ENCODE measurements around the gene CEP290.
"Not testable (repeated sequence)": the region's sequence is repeated elsewhere in the genome, so short reads cannot be mapped to it uniquely, and the experiment has no call there.

CEP290 gene

GRCh38 chr12:88141425-88141773 is 489 bp downstream of the CEP290 start:
- DNase-seq (ENCODE audit: low spot score), result no peak

- not testable (repeated sequence) for DNase-seq (ENCODE audit: low spot score)
Measured at GRCh38 chr12:88139711-88140110, 2.2 kb downstream of the CEP290 start.

GRCh38 chr12:88133181-88133580 is 8.7 kb downstream of the CEP290 start:
- DNase-seq (ENCODE audit: low spot score), result not testable (repeated sequence)

- DNase-seq (ENCODE audit: low spot score), result no peak
Measured at GRCh38 chr12:88132392-88132791, 9.5 kb downstream of the CEP290 start.

- DNase-seq (ENCODE audit: low spot score), result no peak
Measured at GRCh38 chr12:88127855-88128254, 14.0 kb downstream of the CEP290 start.

- no peak for DNase-seq (ENCODE audit: low spot score)
Measured at GRCh38 chr12:88127099-88127498, 14.8 kb downstream of the CEP290 start.

GRCh38 chr12:88122666-88123065 is 19.2 kb downstream of the CEP290 start:
- DNase-seq (ENCODE audit: low spot score), result no peak

GRCh38 chr12:88113871-88114270 is 28.0 kb downstream of the CEP290 start:
- no peak for DNase-seq (ENCODE audit: low spot score)

GRCh38 chr12:88111074-88111652 is 30.7 kb downstream of the CEP290 start:
- peak; percentile 8 for DNase-seq (ENCODE audit: low spot score)

- no peak for DNase-seq (ENCODE audit: low spot score)
Measured at GRCh38 chr12:88108021-88108420, 33.9 kb downstream of the CEP290 start.

- no peak for DNase-seq (ENCODE audit: low spot score)
Measured at GRCh38 chr12:88093573-88093972, 48.3 kb downstream of the CEP290 start.

- no peak for DNase-seq (ENCODE audit: low spot score)
Measured at GRCh38 chr12:88092771-88093170, 49.1 kb downstream of the CEP290 start.

GRCh38 chr12:88084210-88084609 is 57.7 kb downstream of the CEP290 start:
- no peak for DNase-seq (ENCODE audit: low spot score)

- DNase-seq (ENCODE audit: low spot score), result no peak
Measured at GRCh38 chr12:88083634-88084033, 58.3 kb downstream of the CEP290 start.

GRCh38 chr12:88081247-88081646 is 60.6 kb downstream of the CEP290 start:
- DNase-seq (ENCODE audit: low spot score), result no peak

- no peak for DNase-seq (ENCODE audit: low spot score)
Measured at GRCh38 chr12:88067301-88067700, 74.6 kb downstream of the CEP290 start.

GRCh38 chr12:88063375-88063774 is 78.5 kb downstream of the CEP290 start:
- DNase-seq (ENCODE audit: low spot score), result no peak

GRCh38 chr12:88062474-88062873 is 79.4 kb downstream of the CEP290 start:
- DNase-seq (ENCODE audit: low spot score), result no peak

GRCh38 chr12:88058719-88059077 is 83.2 kb downstream of the CEP290 start:
- no peak for DNase-seq (ENCODE audit: low spot score)

- no peak for DNase-seq (ENCODE audit: low spot score)
Measured at GRCh38 chr12:88057994-88058718, 83.7 kb downstream of the CEP290 start.

GRCh38 chr12:88056571-88056970 is 85.3 kb downstream of the CEP290 start:
- DNase-seq (ENCODE audit: low spot score), result no peak

GRCh38 chr12:88052686-88053085 is 89.2 kb downstream of the CEP290 start:
- no peak for DNase-seq (ENCODE audit: low spot score)

GRCh38 chr12:88044035-88044434 is 97.9 kb downstream of the CEP290 start:
- no peak for DNase-seq (ENCODE audit: low spot score)

GRCh38 chr12:88037770-88038169 is 104.1 kb downstream of the CEP290 start:
- DNase-seq (ENCODE audit: low spot score), result no peak
